Fibroblast of peridontal ligament (primary cell): ENCODE measurements around the gene MAST1.
"Not testable (repeated sequence)": the region's sequence is repeated elsewhere in the genome, so short reads cannot be mapped to it uniquely, and the experiment has no call there.

ENCODE experiments used
- DNase-seq: peaks from one replicate; pipeline ENCODE4 v3.0.0-alpha.2; 2010; ENCODE audit errors: extremely low read depth

Gene MAST1

DNA sequence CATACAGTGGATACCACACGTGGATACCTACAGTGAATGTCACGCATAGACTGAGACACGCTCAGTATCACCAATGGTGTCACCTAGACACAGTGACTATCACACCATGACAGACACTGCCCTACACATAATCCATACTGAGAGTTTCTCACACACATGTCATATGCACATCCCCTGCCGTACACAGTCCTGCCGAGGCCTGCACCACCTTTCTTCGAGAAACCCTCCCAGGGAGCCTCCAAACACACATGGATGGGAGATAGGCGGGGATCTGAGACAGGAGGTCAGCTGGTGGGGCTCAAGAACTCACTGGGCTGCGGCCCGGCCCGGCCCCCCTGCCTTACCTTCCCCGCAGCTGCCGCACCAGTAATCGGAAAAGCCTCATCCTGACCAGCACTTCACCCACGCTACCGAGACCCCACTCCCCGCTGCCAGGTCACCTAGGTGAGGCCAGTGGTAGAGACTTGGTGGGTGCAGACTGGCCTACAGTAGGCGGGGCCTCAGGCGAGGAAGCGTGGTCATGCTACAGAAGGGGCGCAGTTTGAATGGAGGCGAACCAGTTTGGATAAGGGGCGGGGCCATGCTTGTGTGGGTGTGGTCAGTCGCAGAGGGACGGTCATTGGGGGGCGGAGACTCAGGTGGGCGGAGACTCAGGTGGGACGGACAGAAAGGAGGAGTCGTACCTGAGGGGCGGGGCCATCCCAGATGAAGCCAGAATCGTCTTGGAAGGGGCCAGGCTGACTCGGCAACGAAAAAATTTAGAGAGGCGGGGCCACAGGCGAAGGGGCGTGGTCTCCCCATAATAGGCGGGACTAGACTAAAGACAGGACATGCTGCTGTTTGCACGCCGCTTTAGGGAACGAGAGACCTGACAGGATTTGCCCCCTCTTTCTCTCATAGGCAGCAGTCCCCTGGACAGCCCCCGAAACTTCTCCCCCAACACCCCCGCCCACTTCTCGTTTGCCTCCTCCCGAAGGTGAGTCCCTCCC lies 2.1 kb downstream of the MAST1 start:
- DNase-seq, result no peak

DNA sequence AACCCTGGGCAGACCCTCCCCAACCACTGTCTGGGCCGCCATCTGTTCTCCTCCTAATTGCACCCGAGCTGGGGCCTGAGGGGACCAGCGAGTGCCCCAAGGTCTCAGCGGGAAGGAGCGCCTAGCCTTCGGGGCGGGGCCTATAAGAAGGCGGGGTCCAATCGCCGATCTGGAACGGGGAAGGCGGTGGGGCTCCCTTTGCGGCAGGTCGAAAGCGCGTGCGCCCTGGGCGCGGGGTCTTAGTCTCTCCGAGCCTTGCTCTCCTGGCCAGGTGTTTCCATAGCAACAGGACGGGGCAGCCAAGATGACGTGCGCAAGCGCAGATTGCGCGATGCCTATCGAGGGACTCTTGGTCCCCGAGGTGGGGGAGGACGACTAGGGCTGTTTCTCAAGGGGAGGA lies 2.8 kb downstream of the MAST1 start:
- DNase-seq, result no peak

DNA sequence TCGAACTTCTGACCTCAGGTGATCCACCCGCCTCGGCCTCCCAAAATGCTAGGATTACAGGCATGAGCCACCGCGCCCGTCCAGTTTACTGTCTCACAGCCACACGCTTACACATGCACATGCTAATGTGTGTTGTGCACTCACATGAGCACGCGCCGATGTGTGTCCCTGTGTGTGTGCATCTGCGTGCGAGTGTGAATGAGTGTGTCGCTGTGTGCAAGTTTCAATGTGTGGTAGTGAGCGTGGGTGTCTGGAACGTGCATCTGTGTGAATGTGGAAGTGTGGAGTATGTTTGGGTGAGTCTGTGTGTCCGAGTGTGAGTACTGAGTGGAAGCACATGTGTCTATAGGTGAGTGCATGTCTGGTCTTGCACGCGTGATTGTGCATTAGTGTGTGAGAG lies 4.2 kb downstream of the MAST1 start:
- DNase-seq, result no peak

DNA sequence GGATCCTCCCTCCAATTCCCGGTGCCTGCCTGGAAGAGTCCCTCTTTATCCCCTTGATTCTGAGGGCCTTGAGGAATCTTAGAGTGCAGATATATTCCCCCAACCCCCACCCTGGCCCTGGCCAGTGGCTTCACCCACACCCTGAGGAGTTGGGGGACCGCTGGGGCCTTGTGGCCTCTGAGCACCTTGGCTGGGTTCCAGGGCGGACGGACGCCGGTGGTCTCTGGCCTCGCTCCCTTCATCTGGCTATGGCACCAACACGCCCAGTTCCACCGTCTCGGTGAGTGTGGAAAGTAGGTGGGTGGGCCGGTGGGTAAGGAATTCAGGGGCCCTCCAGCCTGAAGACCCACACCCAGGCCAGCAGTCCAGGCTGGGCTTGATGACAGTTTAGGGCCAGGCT lies 5.0 kb downstream of the MAST1 start:
- DNase-seq, result no peak

DNA sequence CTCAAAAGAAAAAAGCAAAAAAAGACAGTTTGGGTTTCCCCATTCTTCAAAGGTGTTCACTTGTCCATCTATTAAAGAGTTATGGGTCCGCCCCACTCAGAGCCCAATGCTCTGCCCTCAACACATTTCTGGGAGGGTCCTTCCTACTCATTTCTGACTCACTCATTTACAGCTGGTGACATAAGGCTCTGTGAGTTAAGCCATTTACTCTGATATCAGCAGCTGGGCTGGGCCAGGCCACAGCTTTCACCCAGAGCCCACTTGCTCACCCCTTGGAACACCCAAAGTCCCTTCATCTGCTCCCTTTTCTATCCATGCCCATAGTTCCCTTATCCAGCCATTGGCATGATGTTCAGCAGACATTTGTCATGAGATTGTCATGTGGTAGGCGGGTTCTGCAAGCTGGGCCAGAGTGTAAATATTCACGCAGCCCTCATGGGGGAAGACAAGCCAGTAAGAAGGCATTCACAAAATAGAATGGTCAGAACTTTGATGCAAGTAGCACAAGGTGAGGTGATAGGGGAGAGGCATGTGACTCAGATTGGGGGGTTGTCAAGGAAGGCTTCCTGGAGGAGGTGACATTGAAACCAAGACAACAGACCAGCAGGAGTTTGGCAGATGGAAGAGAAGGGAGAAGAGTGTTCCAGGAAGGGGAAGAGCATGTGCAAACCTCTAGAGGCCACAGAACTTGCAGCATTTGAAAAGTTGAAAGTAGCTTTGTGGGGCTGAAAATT lies 5.9 kb downstream of the MAST1 start:
- no peak for DNase-seq

DNA sequence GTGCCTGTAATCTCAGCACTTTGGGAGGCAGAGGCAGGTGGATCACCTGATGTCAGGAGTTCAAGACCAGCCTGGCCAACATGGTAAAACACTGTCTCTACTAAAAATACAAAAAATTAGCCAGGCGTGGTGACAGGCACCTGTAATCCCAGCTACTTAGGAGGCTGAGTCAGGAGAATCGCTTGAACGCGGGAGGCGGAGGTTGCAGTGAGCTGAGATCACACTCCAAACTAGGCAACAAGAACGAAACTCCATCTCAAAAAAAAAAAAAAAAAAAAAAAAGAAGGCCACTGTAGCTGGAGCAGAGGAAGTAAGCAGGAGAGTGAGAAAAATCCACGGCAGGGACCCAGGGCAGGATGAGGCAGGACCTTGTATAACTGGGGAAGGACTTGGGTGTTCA lies 8.3 kb downstream of the MAST1 start:
- DNase-seq, result not testable (repeated sequence)

DNA sequence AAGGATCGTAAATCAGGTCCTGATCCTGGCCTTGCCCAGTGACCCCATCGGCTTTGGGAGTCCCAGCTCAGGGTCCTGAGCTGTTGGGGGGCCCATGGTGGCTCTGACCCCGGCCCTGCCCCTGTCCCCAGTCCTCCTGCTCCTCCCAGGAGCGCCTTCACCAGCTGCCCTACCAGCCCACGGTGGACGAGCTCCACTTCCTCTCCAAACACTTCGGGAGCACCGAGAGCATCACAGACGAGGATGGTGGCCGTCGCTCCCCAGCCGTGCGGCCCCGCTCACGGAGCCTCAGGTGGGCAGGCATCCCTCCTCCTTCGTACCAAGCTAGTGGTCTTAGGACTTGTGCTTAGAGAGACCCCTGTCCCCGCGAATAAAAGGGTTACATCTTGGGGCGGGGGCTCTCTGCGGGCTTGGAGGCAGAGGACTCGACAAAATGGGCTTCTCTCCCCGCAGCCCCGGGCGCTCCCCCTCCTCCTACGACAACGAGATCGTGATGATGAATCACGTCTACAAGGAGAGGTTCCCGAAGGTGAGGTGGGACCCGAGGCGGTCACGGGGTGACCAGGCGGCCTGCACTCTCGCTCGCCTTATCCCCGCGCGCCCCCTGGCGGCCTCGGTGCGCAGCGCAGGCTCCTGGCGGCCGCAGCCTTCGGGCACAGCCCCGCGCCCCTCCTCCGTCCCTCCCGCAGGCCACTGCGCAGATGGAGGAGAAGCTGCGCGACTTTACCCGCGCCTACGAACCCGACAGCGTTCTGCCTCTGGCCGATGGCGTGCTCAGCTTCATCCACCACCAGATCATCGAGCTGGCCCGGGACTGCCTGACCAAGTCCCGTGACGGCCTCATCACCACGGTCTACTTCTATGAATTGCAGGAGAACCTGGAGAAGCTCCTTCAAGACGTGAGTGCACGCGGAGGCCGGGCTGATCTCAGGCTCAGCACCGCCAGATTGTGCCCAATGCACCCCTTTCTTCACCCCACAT lies 9.1 kb downstream of the MAST1 start:
- peak; percentile 67 for DNase-seq

DNA sequence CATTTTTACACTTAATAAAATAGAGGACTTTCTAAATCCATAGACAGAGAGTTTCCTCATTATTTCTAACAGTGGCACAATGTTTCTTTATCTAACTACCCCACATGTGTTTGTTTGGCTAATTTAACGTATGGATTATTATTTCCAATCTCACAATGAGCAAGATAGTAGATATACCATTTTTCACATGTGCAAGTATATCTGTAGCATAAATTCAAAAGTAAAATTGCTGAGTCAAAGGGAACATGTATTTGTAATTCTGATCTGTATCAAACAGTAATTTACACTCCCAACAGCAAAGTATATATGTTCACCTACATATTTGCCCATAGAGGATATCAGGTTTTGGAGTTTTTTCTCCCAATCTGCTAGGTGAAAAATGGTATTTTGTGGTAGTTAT lies 18.3 kb downstream of the MAST1 start:
- no peak for DNase-seq

DNA sequence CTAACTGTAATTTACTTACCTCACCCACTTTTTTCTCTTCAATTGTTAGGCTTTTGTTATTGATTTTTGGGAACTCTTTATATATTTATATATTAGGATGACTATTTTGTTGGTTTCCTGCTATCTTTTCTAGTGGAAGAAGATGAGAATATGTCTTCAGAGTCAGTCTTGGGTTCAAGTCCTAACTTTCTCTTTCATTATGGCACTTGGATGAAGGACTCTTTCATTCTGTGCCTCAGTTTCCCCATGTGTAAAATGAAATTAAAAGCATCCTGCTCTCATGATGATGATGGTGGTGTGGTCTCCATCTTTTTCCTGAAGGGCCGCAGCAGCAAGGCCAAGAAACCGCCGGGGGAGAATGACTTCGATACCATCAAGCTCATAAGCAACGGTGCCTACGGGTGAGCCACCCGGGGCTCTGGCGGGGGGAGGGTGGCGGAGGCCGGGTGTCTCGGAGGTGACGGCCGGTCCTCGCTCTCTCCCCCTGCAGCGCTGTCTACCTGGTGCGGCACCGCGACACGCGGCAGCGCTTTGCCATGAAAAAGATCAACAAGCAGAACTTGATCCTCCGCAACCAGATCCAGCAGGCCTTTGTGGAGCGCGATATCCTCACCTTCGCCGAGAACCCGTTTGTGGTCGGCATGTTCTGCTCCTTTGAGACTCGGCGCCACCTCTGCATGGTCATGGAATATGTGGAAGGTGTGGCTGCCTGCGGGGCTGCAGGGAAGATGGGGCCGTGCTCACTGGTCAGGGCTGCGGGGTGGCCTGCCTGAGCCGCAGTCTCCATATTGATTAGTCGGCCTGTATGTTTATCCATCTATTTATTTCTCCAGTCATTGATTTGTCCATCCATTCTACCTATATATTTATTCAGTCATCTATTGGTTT lies 20.0 kb downstream of the MAST1 start:
- DNase-seq, result no peak

DNA sequence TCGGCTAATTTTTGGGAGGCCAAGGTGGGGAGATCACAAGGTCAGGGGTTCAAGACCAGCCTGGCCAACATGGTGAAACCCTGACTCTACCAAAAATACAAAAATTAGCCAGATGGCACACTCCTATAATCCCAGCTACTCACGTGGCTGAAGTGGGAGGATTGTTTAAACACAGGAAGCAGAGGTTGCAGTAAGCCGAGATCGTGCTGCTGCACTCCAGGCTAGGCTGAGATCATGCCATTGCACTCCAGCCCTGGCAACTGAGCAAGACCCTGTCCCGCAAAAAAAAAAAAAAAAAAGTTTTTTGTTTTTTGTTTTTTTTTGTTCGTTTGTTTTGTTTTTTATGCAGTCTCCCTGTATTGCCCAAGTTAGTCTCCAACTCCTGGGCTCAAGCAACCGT lies 21.2 kb downstream of the MAST1 start:
- DNase-seq, result no peak

DNA sequence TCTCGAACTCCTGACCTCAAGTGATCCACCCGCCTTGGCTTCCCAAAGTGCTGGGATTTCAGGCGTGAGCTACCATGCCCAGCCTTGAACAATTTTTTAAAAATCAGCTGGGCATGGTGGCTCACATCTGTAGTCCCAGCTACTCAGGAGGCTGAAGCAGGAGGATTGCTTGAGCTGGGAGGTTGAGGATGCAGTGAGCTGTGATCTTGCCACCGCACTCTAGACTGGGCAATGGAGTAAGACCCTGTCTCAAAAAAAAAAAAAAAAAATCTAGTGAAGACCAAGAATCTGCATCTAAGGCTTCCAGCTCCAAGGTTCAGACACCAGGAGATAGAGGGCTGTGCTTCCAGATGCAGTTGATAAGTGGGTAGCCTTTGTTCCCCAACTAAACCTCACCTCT lies 25.8 kb downstream of the MAST1 start:
- DNase-seq, result no peak

DNA sequence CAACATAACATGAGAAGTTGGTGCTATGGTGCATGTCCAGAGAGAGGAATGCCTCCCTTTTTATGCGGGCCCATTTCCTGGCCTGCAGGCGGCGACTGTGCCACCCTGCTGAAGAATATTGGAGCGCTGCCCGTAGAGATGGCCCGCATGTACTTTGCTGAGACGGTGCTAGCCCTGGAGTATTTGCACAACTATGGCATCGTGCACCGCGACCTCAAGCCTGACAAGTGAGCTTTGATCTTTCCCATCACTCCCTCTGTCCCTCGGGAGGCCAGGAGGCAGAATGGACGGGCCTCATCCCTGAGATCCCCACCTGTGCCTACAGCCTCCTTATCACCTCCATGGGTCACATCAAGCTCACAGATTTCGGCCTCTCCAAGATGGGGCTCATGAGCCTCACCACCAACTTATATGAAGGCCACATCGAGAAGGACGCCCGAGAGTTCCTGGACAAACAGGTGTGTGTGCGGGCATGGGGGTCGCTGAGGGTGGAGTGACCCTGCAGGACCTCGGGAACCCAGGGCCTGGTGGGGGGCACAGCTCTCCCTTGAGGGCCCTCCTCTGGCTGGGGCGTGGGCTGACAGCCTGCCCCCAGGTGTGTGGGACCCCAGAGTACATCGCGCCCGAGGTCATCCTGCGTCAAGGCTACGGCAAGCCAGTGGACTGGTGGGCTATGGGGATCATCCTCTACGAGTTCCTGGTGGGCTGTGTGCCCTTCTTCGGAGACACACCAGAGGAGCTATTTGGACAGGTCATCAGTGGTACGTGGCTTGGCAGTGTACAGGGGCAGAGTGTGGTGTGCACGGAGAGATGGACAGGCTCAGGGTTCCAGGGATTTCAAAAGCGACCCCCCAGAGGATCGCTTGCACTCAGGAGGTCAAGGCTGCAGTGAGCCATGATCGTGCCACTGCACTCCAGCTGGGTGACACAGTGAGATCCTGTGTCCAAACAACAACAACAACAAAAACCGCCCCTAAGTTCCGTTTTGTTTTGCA lies 26.7 kb downstream of the MAST1 start:
- DNase-seq, result no peak

DNA sequence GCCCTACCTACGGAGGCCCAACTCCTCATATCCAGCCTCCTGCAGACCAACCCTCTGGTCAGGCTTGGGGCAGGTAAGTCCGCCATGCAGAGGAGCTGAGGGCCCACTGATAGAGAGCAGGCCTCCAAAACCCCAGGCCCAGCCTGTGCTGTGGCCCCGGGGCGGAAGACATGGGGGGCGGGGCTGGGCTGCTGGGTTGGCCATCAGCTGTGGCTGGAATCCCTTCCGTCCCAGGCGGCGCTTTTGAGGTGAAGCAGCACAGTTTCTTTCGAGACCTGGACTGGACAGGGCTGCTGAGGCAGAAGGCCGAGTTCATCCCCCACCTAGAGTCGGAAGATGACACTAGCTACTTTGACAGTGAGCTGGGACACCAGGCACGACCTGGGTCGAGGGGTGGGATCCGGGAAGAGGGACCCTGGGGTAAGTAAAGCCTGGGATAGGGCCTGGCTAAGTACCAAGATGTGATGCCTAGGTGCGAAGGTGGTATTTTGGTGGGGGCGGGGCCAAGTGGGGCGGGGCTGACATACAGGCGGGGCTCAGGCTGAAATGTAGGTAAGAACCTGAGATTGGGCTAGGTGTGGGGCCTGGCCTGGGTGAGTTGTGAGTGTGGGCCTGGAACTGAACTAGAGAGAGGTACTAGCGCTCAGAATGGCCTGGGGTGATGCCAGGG lies 27.6 kb downstream of the MAST1 start:
- DNase-seq, result no peak

DNA sequence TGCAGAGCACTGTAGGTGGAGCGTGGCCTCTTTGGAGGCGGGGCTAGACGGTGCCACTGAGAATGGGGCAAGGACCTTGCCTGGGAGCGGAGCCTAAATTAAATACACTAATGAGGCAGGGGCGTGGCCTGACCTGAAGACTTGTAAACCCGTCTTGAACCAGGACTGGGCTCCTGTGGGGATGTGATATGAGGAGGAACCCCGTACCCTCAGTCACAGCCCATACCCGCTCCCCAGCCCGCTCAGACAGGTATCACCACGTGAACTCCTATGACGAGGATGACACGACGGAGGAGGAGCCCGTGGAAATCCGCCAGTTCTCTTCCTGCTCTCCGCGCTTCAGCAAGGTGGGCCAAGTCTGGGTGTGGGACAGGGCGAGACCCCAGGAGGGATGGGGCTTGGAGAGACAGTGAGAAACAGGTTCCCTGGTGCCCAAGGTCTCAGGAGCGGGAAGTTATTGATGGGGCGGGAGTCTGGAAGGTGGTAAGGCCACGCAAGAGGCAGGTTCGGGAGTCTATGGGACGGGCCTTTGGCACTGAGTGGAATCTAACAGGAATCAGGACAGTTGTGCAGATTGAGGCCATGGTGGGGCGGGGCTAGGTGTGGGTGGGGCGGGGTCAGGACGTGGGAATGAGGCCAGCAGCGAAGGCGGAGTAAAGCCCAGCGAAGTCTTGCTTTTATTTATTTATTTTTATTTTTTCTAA lies 28.3 kb downstream of the MAST1 start:
- no peak for DNase-seq

DNA sequence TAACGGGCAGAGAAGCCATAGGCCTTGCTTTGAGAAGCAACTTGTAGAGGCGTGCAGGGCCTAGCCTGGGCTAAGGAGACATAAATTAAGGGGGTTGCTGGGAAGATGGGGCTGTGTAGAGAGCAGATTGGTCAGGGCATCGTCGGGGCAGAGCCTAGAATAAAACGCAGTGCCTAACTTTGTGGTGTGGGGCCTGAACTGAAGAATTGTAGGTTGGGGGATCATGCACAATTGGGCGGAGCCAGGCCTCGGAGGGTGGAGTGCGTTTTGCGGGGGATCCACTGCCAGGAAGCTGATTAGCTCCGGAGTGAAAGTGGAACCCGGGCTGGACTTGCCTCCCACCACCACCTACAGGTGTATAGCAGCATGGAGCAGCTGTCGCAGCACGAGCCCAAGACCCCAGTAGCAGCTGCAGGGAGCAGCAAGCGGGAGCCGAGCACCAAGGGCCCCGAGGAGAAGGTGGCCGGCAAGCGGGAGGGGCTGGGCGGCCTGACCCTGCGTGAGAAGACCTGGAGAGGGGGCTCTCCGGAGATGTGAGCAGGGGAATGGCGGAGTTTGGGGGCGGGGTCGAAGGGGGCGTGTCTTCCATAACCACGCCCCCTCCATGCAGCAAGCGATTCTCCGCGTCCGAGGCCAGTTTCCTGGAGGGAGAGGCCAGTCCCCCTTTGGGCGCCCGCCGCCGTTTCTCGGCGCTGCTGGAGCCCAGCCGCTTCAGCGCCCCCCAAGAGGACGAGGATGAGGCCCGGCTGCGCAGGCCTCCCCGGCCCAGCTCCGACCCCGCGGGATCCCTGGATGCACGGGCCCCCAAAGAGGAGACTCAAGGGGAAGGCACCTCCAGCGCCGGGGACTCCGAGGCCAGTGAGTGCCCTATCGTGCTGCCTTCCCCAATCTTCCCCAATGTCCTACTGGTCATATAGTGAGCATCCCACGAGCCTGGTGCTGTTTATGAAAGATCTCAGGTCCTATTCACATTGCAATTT lies 29.1 kb downstream of the MAST1 start:
- DNase-seq, result peak; percentile 34

DNA sequence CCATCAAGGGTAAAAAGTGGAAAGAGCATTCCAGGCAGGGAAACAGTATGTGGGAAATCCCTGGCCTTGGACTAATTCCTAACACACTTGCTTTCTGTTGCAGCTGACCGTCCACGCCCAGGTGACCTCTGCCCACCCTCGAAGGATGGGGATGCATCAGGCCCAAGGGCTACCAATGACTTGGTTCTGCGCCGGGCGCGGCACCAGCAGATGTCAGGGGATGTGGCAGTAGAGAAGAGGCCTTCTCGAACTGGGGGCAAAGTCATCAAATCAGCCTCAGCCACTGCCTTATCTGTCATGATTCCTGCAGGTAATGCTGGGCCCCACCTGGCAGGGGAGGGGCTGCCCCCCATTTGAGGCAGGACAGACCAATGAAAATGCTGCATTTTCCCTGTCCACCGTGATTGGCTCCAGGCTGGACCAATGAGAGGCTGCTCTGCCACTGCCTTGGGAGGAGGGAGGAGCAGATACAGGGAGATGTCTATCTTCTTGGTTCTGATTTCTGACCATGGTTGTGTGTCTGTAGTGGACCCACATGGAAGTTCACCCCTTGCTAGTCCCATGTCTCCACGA lies 30.3 kb downstream of the MAST1 start:
- DNase-seq, result no peak

DNA sequence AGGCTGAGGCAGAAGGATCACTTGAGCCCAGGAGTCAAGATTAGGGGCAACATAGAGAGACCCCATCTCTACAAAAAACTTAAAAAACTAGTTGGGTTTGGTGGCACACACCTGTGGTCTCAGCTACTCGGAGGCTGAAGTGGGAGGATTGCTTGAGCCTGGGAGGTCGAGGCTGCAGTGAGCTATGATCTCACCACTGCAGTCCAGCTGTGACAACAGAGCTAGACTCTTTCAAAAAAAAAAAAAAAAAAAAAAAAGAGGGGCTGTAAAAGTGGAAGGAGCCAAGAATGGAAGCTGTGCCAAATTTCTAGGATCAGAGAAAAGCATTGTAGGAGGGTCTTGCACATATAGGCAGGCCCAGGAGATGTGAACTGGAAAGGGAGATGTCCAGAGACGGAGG lies 33.4 kb downstream of the MAST1 start:
- no peak for DNase-seq
